Mucosa of rectum (tissue), 2 donors: ENCODE measurements around the gene HEXIM2.
"Not testable (repeated sequence)": the region's sequence is repeated elsewhere in the genome, so short reads cannot be mapped to it uniquely, and the experiment has no call there.

Source experiments
- H3K27ac ChIP-seq, 2 donors: one replicate each; pipeline ENCODE4 v1.7.0; 2013; ENCODE audit warnings: inconsistent platforms in 2 of 2, low read depth in 2 of 2, low read length in 2 of 2
- H3K27me3 ChIP-seq, 2 donors: one replicate each; pipeline ENCODE4 v1.7.0; 2013; ENCODE audit warnings: low read length in 2 of 2; ENCODE audit not compliant: control insufficient read depth in 2 of 2, insufficient read depth in 2 of 2
- H3K36me3 ChIP-seq, 2 donors: one replicate each; pipeline ENCODE4 v1.7.0; 2013; ENCODE audit warnings: low read length in 2 of 2; ENCODE audit not compliant: control insufficient read depth in 2 of 2, insufficient read depth in 2 of 2
- H3K4me1 ChIP-seq, 2 donors: one replicate each; pipeline ENCODE4 v1.7.0; 2013; ENCODE audit warnings: low read length in 2 of 2, mild to moderate bottlenecking in 1 of 2; ENCODE audit not compliant: control insufficient read depth in 2 of 2, insufficient read depth in 2 of 2
- H3K4me3 ChIP-seq, 2 donors: one replicate each; pipeline ENCODE4 v1.7.0; 2013; ENCODE audit warnings: low read length in 2 of 2
- H3K9ac ChIP-seq, 2 donors: one replicate each; pipeline ENCODE4 v1.7.0; 2013; ENCODE audit warnings: low read length in 2 of 2, low read depth in 1 of 2, mild to moderate bottlenecking in 1 of 2
- H3K9me3 ChIP-seq, 2 donors: one replicate each; pipeline ENCODE4 v1.7.0; 2013; ENCODE audit warnings: low read length in 2 of 2; ENCODE audit not compliant: control insufficient read depth in 2 of 2
- donor health status: healthy.
- donor health status: Normal muscosa, but diverticular disease.

Gene HEXIM2

DNA sequence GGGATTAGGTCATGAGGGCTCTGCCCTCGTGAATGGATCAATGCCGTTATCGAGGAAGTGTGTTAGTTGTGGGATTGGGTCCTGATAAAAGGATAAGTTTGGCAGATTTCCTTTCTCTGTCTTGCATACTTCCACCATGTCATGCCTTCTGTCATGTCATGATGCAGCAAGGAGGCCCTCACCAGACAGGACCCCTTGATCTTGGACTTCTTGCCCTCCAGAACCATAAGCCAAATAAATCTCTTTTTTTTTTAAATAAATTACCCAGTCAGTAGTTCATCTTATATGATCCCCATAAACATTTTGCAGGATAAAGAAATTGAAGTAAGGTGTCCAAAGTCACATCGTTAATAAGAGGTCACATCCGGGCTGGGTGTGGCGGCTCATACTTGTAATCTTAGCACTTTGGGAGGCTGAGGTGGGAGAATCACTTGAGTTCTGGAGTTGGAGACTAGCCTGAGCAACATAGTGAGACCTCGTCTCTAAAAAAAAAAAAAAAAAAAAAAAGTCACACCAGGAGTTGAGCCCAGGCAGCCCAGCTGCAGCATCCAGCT lies 25.2 kb downstream of the HEXIM2 start:
- Histone ChIP-seq H3K9ac (no peak overlapping the region), H3K4me3 (no peak overlapping the region), H3K4me1 (no peaks in the 10 kb centered on the region), H3K9me3 (no peaks in the 10 kb centered on the region), H3K36me3 (no peaks in the 10 kb centered on the region), H3K27me3 (no peaks in the 10 kb centered on the region), H3K27ac (no peak overlapping the region)

DNA sequence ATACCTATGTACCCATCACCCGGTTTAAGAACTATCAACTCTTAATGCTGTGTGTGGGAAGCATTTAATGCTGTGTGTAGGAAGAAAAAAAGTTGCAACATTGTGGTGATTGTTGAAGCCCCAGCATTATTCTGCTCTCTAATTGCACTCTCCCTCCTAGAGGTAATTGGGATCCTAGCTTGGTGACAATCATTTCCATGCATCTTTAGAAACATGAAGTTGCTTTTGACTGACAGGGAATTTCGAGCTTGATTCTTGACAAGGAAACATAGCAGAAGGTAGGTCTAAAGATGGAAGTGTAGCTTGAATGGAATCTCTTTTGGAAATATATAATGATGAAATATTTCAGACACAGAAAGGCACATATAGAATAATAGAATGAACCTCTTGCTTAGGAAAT lies 27.3 kb downstream of the HEXIM2 start:
- no peak overlapping the region for H3K9ac ChIP-seq
- H3K4me3 ChIP-seq = no peak overlapping the region
- no peak overlapping the region for H3K27ac ChIP-seq
- no peaks in the 10 kb centered on the region for H3K9me3 ChIP-seq
- H3K36me3 ChIP-seq = no peaks in the 10 kb centered on the region
- H3K27me3 ChIP-seq = no peaks in the 10 kb centered on the region
- H3K4me1 ChIP-seq = no peaks in the 10 kb centered on the region

DNA sequence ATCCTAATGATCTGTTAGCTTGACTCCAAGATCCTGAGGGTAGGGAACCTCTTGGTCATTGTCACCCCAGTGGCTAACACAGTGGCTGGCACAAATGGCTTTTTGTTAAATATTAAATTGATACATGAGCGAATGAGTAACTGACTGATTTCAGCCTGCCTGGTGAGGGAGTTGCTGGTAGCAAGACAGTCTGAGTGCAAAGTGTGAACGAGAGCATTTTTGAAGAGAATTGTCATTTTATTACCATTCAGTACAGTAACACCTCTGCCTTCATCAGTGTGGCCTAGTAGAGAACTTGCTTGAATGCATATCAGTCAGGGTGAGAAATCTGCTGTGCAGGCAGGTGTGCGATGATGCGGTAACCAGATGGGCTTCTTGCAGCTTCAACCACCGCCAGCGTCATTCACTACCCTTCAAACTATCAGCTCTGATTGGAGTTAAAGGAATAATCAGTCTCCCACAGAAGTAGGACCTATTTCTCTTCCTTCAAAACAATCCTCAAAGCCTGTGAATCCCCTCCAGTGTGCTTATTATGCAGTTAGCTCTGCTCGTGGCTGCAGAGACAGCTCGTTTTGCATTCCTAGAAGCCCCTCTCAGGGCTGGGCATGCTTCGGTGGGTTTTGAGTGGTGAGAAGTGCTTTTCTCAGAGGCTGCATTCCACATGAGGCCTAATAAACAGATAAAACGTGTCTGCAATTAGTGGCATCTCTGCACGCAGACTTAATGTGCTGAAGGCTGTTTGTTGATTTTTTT lies 29.0 kb downstream of the HEXIM2 start:
- H3K4me3 ChIP-seq = no peak overlapping the region
- H3K9ac ChIP-seq = no peak overlapping the region
- no peaks in the 10 kb centered on the region for H3K4me1 ChIP-seq
- no peaks in the 10 kb centered on the region for H3K27me3 ChIP-seq
- no peak overlapping the region for H3K27ac ChIP-seq
- no peaks in the 10 kb centered on the region for H3K36me3 ChIP-seq
- no peaks in the 10 kb centered on the region for H3K9me3 ChIP-seq

DNA sequence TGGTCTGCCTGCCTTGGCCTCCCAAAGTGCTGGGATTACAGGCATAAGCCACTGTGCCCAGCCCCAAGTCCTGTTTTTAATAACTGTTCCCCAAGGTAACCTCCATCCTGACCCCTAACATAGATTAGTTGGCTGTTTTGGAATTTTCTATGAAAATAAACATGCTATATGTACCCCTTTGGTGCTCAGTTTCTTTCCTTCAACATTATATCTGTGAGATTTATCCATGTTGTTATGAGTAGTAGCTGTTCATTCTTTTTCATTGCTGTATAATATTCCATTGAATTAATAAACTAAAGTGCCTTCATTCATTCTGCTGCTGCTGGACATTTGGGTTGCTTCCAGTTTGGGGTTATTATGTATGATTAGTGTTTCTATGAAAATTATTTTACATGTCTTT lies 33.7 kb downstream of the HEXIM2 start:
- no peak overlapping the region for H3K4me3 ChIP-seq
- no peaks in the 10 kb centered on the region for H3K27me3 ChIP-seq
- no peaks in the 10 kb centered on the region for H3K9me3 ChIP-seq
- no peak overlapping the region for H3K27ac ChIP-seq
- H3K9ac ChIP-seq = no peak overlapping the region
- H3K36me3 ChIP-seq = no peaks in the 10 kb centered on the region
- H3K4me1 ChIP-seq = peaks cover 6 to 7% of the 10 kb centered on the region in 2 donors

DNA sequence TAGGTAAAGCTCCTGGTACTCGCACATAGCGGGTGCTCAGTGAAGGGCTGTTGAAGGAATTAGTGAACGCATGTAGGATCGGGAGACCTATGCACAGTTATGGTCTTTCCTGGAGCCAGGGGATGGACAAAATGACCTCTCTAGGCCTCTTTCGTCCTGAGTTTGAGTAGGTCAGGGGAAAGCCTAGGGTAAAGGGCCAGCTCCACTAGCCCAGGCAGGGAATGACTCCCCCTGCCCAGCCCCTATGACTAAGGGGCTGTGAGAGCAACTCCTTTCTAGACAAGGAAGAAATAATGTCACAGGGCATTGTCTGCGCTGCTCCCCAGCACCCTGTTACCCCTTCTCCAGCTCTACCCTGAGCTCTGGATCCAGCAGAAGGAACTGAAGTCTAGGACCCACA lies 35.4 kb downstream of the HEXIM2 start:
- no peaks in the 10 kb centered on the region for H3K27me3 ChIP-seq
- no peak overlapping the region for H3K27ac ChIP-seq
- H3K4me1 ChIP-seq = peaks cover 6 to 7% of the 10 kb centered on the region in 2 donors
- no peaks in the 10 kb centered on the region for H3K36me3 ChIP-seq
- no peaks in the 10 kb centered on the region for H3K9me3 ChIP-seq
- H3K9ac ChIP-seq = no peak overlapping the region
- no peak overlapping the region for H3K4me3 ChIP-seq

DNA sequence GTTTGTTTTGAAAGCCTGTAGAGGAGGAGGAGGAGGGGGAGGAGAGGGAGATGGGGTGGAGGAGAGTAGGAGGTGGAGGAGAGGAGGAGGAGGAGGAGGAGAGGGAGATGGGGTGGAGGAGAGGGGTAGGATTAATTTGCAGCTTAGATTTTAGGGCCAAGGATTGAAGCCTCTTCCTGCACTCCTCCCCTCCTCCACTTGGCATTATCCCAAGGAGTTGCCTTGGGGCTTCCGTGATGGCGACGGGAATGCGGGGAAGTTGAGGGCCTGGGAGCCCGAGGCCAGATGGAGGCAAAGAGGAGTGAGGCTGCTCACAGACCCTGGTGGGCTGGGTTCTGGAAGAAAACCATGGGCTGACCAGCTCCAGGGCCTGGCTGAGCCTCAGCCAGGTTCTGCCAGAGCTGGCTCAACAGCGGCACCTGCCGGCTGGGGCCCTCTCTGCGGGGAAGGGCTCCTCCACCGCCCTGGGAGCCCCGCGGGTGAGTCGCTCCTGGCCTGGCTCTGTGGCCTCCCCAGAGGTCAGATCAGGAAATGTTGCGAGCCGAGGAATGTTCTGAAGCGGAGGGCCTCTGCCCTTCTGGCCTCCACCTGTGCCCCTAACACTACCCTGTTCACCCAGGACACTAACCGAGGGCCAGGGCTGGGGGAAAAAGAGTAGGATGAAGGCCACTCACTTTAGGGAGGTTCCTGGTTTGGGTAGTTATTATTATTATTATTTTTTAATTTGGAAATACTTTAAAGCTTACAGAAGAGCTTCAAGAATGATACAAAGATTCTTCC lies 36.1 kb downstream of the HEXIM2 start:
- H3K4me1 ChIP-seq = peaks cover 6 to 7% of the 10 kb centered on the region in 2 donors
- H3K9me3 ChIP-seq = no peaks in the 10 kb centered on the region
- no peaks in the 10 kb centered on the region for H3K36me3 ChIP-seq
- H3K27ac ChIP-seq = no peak overlapping the region
- H3K9ac ChIP-seq = peak overlapping the region; percentile 58 to 63
- H3K27me3 ChIP-seq = no peaks in the 10 kb centered on the region
- peak overlapping the region in 1 of 2 donors; percentile 26 for H3K4me3 ChIP-seq

DNA sequence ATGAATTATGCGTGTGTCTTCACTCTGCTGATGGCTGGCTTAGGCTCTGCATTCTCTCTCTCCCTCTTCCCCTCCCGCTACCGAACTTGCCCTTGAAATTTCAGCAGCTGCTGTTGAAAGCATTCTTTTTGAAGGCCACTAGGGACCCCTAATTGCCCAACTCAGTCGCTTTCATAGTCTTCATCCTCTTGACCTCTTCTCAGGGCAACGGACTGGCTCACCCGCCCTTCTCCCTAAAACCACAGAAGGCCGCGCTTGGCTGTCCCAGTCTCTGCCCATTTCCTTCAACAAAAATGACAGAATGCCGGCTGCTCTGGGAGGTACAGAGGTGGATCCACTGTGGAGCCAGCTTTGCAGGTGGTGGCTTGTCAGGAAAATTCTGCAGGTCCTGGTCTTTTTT lies 39.0 kb downstream of the HEXIM2 start:
- H3K4me1 ChIP-seq = peaks cover 6 to 7% of the 10 kb centered on the region in 2 donors
- H3K4me3 ChIP-seq = no peak overlapping the region
- no peaks in the 10 kb centered on the region for H3K27me3 ChIP-seq
- H3K9me3 ChIP-seq = no peaks in the 10 kb centered on the region
- H3K9ac ChIP-seq = no peak overlapping the region
- no peaks in the 10 kb centered on the region for H3K36me3 ChIP-seq
- no peak overlapping the region for H3K27ac ChIP-seq

DNA sequence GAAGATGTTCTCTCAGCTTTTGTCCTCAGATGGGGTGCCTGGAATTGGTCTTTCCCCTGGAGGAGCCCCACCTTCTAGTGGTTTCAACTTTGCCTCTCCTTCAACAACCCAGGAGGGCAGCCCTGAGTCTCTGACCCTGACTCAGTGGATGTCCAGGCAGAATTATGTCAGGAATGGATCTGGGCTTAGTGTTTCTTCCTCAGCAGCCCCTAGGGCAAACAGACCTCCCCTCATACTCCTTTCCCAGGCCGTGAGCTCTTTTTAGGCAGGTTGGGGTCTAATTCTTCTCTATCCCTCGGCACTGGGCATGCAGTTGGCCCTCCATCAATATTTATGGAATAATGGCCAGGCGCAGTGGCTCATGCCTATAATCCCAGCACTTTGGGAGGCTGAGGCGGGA lies 39.8 kb downstream of the HEXIM2 start:
- no peaks in the 10 kb centered on the region for H3K27me3 ChIP-seq
- H3K36me3 ChIP-seq = no peaks in the 10 kb centered on the region
- no peak overlapping the region for H3K27ac ChIP-seq
- H3K4me3 ChIP-seq = no peak overlapping the region
- no peaks in the 10 kb centered on the region for H3K9me3 ChIP-seq
- peaks cover 6 to 7% of the 10 kb centered on the region in 2 donors for H3K4me1 ChIP-seq
- no peak overlapping the region for H3K9ac ChIP-seq

DNA sequence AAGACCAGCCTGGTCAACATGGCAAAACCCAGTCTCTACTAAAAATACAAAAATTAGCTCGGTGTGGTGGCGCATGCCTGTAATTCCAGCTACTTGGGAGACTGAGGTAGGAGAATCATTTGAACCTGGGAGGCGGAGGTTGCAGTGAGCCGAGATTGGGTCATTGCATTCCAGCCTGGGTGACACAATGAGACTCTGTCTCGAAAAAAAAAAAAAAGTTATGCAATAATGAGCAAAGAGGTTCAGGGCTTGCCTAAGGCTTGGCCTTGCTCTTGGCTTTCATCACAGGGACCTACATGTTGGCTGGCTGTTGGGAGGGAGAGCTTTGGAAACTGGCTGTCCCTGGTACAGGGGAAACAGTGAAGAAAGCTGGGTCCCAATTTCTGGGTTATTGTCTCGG lies 40.2 kb downstream of the HEXIM2 start:
- not testable (repeated sequence) for H3K36me3 ChIP-seq, H3K9ac ChIP-seq, H3K4me1 ChIP-seq, H3K27ac ChIP-seq, H3K27me3 ChIP-seq, H3K4me3 ChIP-seq, H3K9me3 ChIP-seq

DNA sequence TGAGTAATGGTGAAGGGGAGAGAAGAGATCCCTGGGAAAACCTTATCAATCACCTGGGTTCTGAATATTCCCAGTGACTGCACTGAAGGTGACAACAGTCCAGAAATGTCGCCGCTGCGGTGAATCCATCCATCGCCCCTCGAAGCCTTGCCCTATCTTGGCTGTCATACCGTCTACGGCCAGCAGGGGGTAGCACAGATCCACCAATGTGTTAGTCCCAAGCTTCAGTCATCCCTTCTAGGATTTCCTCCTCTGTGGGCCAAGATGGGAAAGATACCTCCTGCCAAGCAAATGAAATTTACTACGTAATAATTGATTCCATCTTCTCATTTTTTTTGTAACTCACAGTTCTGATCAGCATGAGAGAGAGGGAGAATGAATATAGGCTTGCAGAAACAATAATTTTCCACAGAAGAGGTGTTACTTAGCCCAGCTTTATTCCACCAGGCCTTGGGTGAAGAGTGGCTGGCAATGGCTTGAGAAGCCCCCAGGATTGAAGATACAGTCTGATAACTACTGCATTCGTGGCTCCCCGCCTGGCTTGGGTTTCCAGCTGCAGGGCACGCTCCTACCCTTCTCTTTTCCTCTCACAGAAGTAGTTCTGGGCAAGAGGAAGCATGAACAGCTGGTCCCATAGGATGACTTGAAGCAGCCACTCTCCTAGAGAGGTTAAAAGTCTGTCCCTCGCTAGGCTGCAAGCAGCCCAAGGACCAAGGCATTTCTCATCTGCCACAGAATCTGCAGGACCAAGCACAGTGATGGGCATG lies 57.4 kb downstream of the HEXIM2 start:
- Histone ChIP-seq H3K4me3 (no peak overlapping the region), H3K27me3 (peaks cover 2 to 9% of the 10 kb centered on the region in 2 donors), H3K9me3 (no peaks in the 10 kb centered on the region), H3K36me3 (no peaks in the 10 kb centered on the region), H3K27ac (no peak overlapping the region), H3K9ac (no peak overlapping the region), H3K4me1 (peaks cover 12% of the 10 kb centered on the region in 2 donors)
